Measurements from ENCODE around the gene SNAP47.

The SNAP47 gene

DNA sequence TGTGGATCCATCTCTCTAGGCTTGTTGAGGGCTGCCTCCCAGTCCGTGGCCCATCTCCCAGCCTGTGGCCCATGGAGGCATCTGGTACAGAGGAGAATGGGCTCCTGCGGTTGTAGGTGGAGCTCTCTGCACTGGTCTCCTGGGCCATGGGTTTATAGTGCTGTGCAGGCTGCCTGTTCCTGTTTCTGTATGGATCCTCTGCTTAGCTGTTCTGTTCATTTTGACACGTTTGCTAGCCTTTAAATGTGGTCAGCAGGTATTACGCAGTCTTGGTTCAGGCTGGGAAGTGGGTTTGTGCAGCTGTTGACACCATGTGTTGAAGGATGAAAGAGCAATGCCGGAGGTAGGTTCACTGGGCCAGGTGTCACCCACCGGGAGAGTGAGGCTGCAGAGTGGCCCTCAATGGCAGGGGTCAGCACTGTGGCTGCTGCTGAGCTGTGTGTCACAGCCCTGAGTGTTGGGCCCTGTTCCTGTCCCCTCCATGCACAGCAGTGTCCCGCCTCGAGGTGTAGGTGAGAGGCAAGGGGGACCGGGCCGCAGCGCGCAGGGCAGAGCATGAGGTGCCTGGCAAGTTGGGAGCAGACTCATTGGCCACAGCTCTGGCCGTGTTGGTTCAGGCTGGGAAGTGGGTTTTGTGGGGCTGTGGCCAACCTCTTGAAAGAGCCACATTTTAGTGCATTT is 39.0 kb downstream of the SNAP47 start:
- no peak overlapping the region for H3K27ac ChIP-seq (ENCODE audit: low read depth, low read length)
- H3K79me2 ChIP-seq (ENCODE audit: insufficient read depth, low read length): no peaks in the 10 kb centered on the region
- H3K36me3 ChIP-seq (ENCODE audit: low read length): no peaks in the 10 kb centered on the region
- H3K4me2 ChIP-seq (ENCODE audit: low read depth, low read length, poor library complexity, severe bottlenecking): no peak overlapping the region
- H3K9me3 ChIP-seq (ENCODE audit: insufficient read depth, low read length): no peaks in the 10 kb centered on the region
- H3F3A ChIP-seq (ENCODE audit: insufficient read depth): no peaks in the 10 kb centered on the region
- no peak overlapping the region for H3K9ac ChIP-seq (ENCODE audit: low read length)
- H3K9me2 ChIP-seq (replicated peaks; ENCODE audit: insufficient read depth, low read length): no peaks in the 10 kb centered on the region
- no peak overlapping the region for H3K4me3 ChIP-seq (ENCODE audit: insufficient read depth, low read length, poor library complexity, severe bottlenecking)
- no peaks in the 10 kb centered on the region for H4K20me1 ChIP-seq (ENCODE audit: low read depth, low read length)
- no peak overlapping the region for H2AFZ ChIP-seq (ENCODE audit: low read depth, low read length, severe bottlenecking)
- no peaks in the 10 kb centered on the region for H3K27me3 ChIP-seq (ENCODE audit: low read length)
- no peak for TF ChIP-seq EZH2phosphoT487 (conservative IDR thresholded peaks at IDR 0.05; ENCODE audit: low read length)
- TF ChIP-seq, protein P1, sequence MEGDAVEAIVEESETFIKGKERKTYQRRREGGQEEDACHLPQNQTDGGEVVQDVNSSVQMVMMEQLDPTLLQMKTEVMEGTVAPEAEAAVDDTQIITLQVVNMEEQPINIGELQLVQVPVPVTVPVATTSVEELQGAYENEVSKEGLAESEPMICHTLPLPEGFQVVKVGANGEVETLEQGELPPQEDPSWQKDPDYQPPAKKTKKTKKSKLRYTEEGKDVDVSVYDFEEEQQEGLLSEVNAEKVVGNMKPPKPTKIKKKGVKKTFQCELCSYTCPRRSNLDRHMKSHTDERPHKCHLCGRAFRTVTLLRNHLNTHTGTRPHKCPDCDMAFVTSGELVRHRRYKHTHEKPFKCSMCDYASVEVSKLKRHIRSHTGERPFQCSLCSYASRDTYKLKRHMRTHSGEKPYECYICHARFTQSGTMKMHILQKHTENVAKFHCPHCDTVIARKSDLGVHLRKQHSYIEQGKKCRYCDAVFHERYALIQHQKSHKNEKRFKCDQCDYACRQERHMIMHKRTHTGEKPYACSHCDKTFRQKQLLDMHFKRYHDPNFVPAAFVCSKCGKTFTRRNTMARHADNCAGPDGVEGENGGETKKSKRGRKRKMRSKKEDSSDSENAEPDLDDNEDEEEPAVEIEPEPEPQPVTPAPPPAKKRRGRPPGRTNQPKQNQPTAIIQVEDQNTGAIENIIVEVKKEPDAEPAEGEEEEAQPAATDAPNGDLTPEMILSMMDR (IDR thresholded peaks at IDR 0.05; ENCODE audit: insufficient read depth, low read length, poor library complexity, severe bottlenecking): no peak

DNA sequence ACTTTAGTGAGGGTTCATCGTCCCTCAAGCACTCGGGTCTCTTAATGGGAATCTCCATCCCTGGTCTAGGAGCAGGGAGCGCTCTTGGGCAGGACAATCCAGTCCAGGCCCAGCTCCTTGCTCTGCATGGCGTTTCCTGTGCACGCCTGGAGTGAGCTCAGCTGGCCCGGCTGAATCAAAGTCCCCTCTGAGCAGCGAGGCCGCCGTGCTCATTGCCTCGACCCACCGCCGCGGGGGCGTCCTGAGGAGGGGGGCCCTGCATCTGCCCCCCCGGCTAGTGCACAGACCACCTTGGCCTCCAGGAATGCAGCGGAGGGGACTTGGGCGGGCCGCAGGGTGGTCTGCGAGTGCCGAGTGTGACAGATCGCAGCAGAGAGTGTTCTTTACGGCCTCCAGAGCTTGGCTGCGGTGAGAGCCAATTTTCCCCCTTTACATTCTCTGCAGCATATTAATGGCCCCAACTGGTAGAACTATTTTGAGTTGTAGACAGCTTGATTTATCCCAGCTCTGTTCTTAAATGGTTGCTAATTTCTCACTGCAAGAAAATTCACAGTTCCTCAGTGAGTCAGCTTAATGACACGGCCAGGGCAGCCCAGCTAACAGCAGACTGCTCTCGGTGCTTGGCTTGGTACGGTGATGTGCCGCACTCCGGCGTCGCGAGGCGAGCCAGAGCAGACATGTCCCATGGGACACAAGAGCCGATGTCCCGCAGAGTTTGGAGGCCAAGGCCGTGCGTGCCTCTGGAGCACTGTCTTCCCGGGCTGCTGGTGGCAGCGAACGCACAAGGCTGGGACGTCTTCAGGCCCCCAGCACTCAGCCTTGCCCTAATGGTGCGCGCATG is 39.8 kb downstream of the SNAP47 start:
- H2AFZ ChIP-seq (ENCODE audit: low read depth, low read length, severe bottlenecking): no peak overlapping the region
- no peaks in the 10 kb centered on the region for H3K27me3 ChIP-seq (ENCODE audit: low read length)
- H3K79me2 ChIP-seq (ENCODE audit: insufficient read depth, low read length): no peaks in the 10 kb centered on the region
- no peak overlapping the region for H3K4me2 ChIP-seq (ENCODE audit: low read depth, low read length, poor library complexity, severe bottlenecking)
- H4K20me1 ChIP-seq (ENCODE audit: low read depth, low read length): no peaks in the 10 kb centered on the region
- H3K9me2 ChIP-seq (replicated peaks; ENCODE audit: insufficient read depth, low read length): no peaks in the 10 kb centered on the region
- no peak overlapping the region for H3K4me3 ChIP-seq (ENCODE audit: insufficient read depth, low read length, poor library complexity, severe bottlenecking)
- H3F3A ChIP-seq (ENCODE audit: insufficient read depth): no peaks in the 10 kb centered on the region
- no peak overlapping the region for H3K9ac ChIP-seq (ENCODE audit: low read length)
- H3K36me3 ChIP-seq (ENCODE audit: low read length): no peaks in the 10 kb centered on the region
- H3K27ac ChIP-seq (ENCODE audit: low read depth, low read length): no peak overlapping the region
- TF ChIP-seq, protein P1 (IDR thresholded peaks at IDR 0.05; ENCODE audit: insufficient read depth, low read length, poor library complexity, severe bottlenecking): no peak
- no peak for TF ChIP-seq EZH2phosphoT487 (conservative IDR thresholded peaks at IDR 0.05; ENCODE audit: low read length)
- H3K9me3 ChIP-seq (ENCODE audit: insufficient read depth, low read length): no peaks in the 10 kb centered on the region

DNA sequence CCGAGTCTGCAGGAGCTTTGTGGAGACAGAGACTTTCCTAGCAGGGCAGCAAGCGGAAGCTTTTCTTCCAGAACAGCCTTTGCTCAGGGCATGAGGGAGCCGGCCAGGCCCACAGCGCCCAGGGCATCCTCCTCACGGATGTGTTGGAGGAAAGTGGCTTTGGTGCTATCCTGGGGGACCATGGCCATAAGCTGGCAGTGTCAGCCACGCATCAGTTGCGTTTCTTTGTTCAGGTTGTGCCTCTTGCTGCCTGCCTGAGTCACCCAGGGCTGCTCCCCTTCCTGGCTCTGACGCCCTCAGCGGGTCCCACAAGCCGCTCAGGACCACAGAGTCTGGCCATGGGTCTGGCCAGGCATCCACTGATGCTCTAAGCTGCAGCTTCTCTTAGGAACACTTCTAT is 40.6 kb downstream of the SNAP47 start:
- H2AFZ ChIP-seq (ENCODE audit: low read depth, low read length, severe bottlenecking): no peak overlapping the region
- H3K9ac ChIP-seq (ENCODE audit: low read length): no peak overlapping the region
- no peaks in the 10 kb centered on the region for H3F3A ChIP-seq (ENCODE audit: insufficient read depth)
- TF ChIP-seq, protein P1 (IDR thresholded peaks at IDR 0.05; ENCODE audit: insufficient read depth, low read length, poor library complexity, severe bottlenecking): no peak
- no peak for TF ChIP-seq EZH2phosphoT487 (conservative IDR thresholded peaks at IDR 0.05; ENCODE audit: low read length)
- H3K4me3 ChIP-seq (ENCODE audit: insufficient read depth, low read length, poor library complexity, severe bottlenecking): no peak overlapping the region
- no peaks in the 10 kb centered on the region for H4K20me1 ChIP-seq (ENCODE audit: low read depth, low read length)
- H3K79me2 ChIP-seq (ENCODE audit: insufficient read depth, low read length): no peaks in the 10 kb centered on the region
- H3K27me3 ChIP-seq (ENCODE audit: low read length): no peaks in the 10 kb centered on the region
- no peak overlapping the region for H3K27ac ChIP-seq (ENCODE audit: low read depth, low read length)
- H3K36me3 ChIP-seq (ENCODE audit: low read length): no peaks in the 10 kb centered on the region
- no peaks in the 10 kb centered on the region for H3K9me3 ChIP-seq (ENCODE audit: insufficient read depth, low read length)
- H3K9me2 ChIP-seq (replicated peaks; ENCODE audit: insufficient read depth, low read length): no peaks in the 10 kb centered on the region
- no peak overlapping the region for H3K4me2 ChIP-seq (ENCODE audit: low read depth, low read length, poor library complexity, severe bottlenecking)
